ENCODE results near the gene IWS1. TPM values are rescaled to one million over a fixed set of nuclear protein-coding genes. Genes with fewer than 3 reads are reported as not detected.

The IWS1 gene
- total and polyA plus RNA-seq, 10 of the 15 experiments (the other 5 are each of a cell fraction or from before 2014, with no cell fraction given), result 21.9 to 68.9 (median 45.8) TPM

DNA sequence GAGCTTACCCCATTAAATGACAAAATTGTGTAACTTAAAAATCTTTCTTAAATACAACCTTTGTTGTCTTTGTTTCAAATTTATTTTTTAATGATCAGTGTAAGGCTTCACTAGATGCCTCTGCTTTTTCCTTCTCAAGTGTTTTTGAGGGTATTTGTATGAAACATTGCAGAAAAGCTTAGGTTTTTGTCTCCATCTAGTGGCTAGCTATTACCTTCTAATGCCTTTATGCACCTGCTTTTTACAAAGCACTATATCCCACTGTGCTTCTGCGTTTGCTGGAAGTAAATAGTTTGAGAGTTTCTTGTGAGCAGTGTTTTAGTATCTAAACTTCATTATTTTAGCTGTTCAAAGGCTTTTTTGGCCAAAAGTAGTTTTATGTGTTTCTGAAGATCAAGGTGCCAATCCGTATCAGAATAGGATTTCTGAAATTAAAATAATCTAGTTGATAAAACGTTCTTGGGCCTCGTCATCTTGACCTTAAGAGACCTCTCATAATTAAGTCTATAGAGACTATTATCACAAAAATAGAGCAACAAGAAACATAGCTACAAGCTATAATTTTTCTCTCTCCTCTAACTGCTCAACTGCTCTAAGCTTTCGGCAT, 47.0 kb downstream of the IWS1 start (continued):
- TF ChIP-seq, protein P1, sequence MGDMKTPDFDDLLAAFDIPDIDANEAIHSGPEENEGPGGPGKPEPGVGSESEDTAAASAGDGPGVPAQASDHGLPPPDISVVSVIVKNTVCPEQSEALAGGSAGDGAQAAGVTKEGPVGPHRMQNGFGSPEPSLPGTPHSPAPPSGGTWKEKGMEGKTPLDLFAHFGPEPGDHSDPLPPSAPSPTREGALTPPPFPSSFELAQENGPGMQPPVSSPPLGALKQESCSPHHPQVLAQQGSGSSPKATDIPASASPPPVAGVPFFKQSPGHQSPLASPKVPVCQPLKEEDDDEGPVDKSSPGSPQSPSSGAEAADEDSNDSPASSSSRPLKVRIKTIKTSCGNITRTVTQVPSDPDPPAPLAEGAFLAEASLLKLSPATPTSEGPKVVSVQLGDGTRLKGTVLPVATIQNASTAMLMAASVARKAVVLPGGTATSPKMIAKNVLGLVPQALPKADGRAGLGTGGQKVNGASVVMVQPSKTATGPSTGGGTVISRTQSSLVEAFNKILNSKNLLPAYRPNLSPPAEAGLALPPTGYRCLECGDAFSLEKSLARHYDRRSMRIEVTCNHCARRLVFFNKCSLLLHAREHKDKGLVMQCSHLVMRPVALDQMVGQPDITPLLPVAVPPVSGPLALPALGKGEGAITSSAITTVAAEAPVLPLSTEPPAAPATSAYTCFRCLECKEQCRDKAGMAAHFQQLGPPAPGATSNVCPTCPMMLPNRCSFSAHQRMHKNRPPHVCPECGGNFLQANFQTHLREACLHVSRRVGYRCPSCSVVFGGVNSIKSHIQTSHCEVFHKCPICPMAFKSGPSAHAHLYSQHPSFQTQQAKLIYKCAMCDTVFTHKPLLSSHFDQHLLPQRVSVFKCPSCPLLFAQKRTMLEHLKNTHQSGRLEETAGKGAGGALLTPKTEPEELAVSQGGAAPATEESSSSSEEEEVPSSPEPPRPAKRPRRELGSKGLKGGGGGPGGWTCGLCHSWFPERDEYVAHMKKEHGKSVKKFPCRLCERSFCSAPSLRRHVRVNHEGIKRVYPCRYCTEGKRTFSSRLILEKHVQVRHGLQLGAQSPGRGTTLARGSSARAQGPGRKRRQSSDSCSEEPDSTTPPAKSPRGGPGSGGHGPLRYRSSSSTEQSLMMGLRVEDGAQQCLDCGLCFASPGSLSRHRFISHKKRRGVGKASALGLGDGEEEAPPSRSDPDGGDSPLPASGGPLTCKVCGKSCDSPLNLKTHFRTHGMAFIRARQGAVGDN (IDR thresholded peaks at IDR 0.05), result no peak
- TF ChIP-seq IKZF2 (IDR thresholded peaks at IDR 0.05) (no peak), CREM (IDR thresholded peaks at IDR 0.05; ENCODE audit: low read depth) (no peak), SREBF1 (IDR thresholded peaks at IDR 0.05; ENCODE audit: low read length) (no peak), NR2C2 (IDR thresholded peaks at IDR 0.05; ENCODE audit: borderline replicate concordance, control insufficient read depth, insufficient read length, low read depth) (no peak), NFXL1 (IDR thresholded peaks at IDR 0.05; ENCODE audit: borderline replicate concordance) (no peak), JUNB (IDR thresholded peaks at IDR 0.05) (no peak), POLR2AphosphoS5 (IDR thresholded peaks at IDR 0.05; ENCODE audit: low read length) (no peak), SREBF2 (IDR thresholded peaks at IDR 0.05; ENCODE audit: low read length) (no peak), DPF2 (IDR thresholded peaks at IDR 0.05) (no peak), NFIC (IDR thresholded peaks at IDR 0.05; ENCODE audit: low read depth, low read length) (no peak), GABPA (IDR thresholded peaks at IDR 0.05; ENCODE audit: low read depth) (no peak)

All from GM12878 (cell line).